Peyer's patch (tissue), 4 donors: Measurements from ENCODE around the gene NOXO1.
"Not testable (repeated sequence)": the region's sequence is repeated elsewhere in the genome, so short reads cannot be mapped to it uniquely, and the experiment has no call there.

Experiments
- CTCF ChIP-seq, 6 experiments: fragments of 450-650 bp in 4 of 6; fragments of 200-600 bp in 2 of 6; sonication (generic) in 1 of 6; IDR thresholded peaks; one replicate each; pipeline ENCODE4 v1.5.1; 2017 to 2019; ENCODE audit warnings: antibody characterized with exemption in 6 of 6, mild to moderate bottlenecking in 3 of 6, moderate library complexity in 1 of 6
- POLR2A ChIP-seq, 2 donors: fragments of 450-650 bp; IDR thresholded peaks; one replicate each; pipeline ENCODE4 v1.5.1; 2017; ENCODE audit warnings: antibody characterized with exemption in 2 of 2, mild to moderate bottlenecking in 2 of 2, moderate library complexity in 2 of 2

- not testable (repeated sequence) for TF ChIP-seq CTCF, POLR2A (IDR thresholded peaks at IDR 0.05)
Measured at GRCh38 chr16:1962161-1963153, 18.8 kb downstream of the NOXO1 start.
